Measurements from ENCODE around the gene DGKD.

GRCh38 chr2:233338812-233339368, 15.4 kb upstream of the DGKD start:
- TF ChIP-seq POLR2A (IDR thresholded peaks at IDR 0.05; ENCODE audit: low read depth, low read length) (no peak), POLR2AphosphoS5 (IDR thresholded peaks at IDR 0.05; ENCODE audit: low read depth, low read length) (no peak), TAF1 (IDR thresholded peaks at IDR 0.05; ENCODE audit: low read depth, low read length) (no peak), POU2F2 (IDR thresholded peaks at IDR 0.05; ENCODE audit: low read depth, low read length) (no peak), PAX5 (IDR thresholded peaks at IDR 0.05; ENCODE audit: insufficient read depth, low read length, severe bottlenecking) (no peak)

All from GM12891 (cell line).